ENCODE measurements around the gene ATAD5. TPM values are rescaled to one million over a fixed set of nuclear protein-coding genes. Genes with fewer than 3 reads are reported as not detected.

Gene ATAD5
- polyA plus RNA-seq, 1 of the 3 experiments (the other 2 are of a cell fraction): 0.66 TPM

DNA sequence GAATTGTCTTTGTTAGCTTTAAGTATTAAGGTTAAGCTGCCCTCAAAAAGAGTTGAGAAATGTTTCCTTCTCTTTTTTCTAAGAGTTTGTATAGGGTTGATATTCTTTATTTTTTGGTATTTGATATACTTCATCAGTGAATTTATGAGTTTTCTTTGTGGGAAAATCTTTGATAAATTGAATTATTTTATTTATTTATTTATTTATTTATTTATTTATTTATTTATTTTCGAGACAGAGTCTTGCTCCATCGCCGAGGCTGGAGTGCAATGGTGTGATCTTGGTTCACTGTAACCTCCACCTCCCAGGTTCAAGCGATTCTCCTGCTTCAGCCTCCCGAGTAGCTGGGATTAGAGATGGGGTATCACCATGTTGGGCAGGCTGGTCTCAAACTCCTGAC, 54.4 kb downstream of the ATAD5 start:
- POLR2A ChIA-PET: no interaction called here
- CTCF ChIA-PET: no interaction called here
- no peaks in the 10 kb centered on the region for H4K20me1 ChIP-seq (ENCODE audit: insufficient read depth)

DNA sequence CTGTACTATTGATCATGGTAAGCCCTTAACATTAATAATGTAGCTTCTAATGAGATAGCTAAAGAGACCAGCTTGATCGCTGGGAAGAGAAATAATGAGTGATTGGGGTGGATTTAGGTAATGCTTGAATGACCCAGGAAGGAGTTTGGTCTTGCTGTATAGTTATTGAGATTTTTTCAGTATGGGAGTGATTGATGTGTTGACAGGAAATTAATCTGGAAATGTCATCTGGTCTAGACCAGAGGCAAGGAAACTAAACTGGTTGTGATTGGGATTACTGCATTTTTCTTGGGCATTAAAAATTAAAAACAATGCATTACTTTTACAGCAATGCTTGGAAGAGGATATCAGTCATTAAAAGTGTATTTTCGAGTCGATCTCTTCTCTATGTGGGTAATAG, 62.5 kb downstream of the ATAD5 start:
- Histone ChIP-seq H4K20me1 (ENCODE audit: insufficient read depth) (no peaks in the 10 kb centered on the region), H3K9me3 (no peaks in the 10 kb centered on the region), H3F3A (replicated peaks; ENCODE audit: insufficient read depth) (peaks cover 10% of the 10 kb centered on the region), H3K9ac (no peak overlapping the region), H3K4me2 (no peak overlapping the region), H3K36me3 (replicated peaks in 1 of 2; ENCODE audit: control insufficient read depth in 1 of 2, insufficient read depth in 2 of 2, low read length in 1 of 2) (peaks cover 13 to 35% of the 10 kb centered on the region in 2 experiments), H3K4me3 (ENCODE audit: low read depth in 2 of 2, low read length in 1 of 2) (no peak overlapping the region), H3K9me2 (no peaks in the 10 kb centered on the region), H2AFZ (ENCODE audit: low read depth) (no peak overlapping the region), H3K4me1 (ENCODE audit: control insufficient read depth in 1 of 2, insufficient read depth in 2 of 2, low read depth in 1 of 2, low read length in 1 of 2) (no peaks in the 10 kb centered on the region), H3K79me2 (ENCODE audit: insufficient read depth) (peaks cover 10% of the 10 kb centered on the region; the same call in 1 of the 2 replicates), H3K27me3 (ENCODE audit: insufficient read depth) (no peaks in the 10 kb centered on the region), H3K27ac (ENCODE audit: low read depth in 2 of 2, low read length in 1 of 2) (no peak overlapping the region)
- CTCF ChIA-PET: interaction anchor here (0.6 kb wide), 1 partner anchor 23 kb away, joined by 4 read pairs; no protein-coding TSS in a partner anchor
- POLR2A ChIA-PET: no interaction called here
- TF ChIP-seq, protein P1, sequence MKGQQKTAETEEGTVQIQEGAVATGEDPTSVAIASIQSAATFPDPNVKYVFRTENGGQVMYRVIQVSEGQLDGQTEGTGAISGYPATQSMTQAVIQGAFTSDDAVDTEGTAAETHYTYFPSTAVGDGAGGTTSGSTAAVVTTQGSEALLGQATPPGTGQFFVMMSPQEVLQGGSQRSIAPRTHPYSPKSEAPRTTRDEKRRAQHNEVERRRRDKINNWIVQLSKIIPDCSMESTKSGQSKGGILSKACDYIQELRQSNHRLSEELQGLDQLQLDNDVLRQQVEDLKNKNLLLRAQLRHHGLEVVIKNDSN (IDR thresholded peaks at IDR 0.05; ENCODE audit: borderline replicate concordance, low read depth): no peak
- no peak for TF ChIP-seq GABPA (IDR thresholded peaks at IDR 0.05; ENCODE audit: low read depth)
- TF ChIP-seq, protein P2, sequence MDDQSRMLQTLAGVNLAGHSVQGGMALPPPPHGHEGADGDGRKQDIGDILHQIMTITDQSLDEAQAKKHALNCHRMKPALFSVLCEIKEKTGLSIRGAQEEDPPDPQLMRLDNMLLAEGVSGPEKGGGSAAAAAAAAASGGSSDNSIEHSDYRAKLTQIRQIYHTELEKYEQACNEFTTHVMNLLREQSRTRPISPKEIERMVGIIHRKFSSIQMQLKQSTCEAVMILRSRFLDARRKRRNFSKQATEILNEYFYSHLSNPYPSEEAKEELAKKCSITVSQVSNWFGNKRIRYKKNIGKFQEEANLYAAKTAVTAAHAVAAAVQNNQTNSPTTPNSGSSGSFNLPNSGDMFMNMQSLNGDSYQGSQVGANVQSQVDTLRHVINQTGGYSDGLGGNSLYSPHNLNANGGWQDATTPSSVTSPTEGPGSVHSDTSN (IDR thresholded peaks at IDR 0.05): no peak
- no peak for TF ChIP-seq REST (IDR thresholded peaks at IDR 0.05; ENCODE audit: low read depth, low read length)
- no peak for TF ChIP-seq RCOR1 (IDR thresholded peaks at IDR 0.05; ENCODE audit: low read length)
- no peak for TF ChIP-seq TAF1 (IDR thresholded peaks at IDR 0.05; ENCODE audit: borderline replicate concordance, low read depth, low read length)
- TF ChIP-seq GATA2 (CRISPR knock-in tag; IDR thresholded peaks at IDR 0.05): no peak
- TF ChIP-seq RAD21 (IDR thresholded peaks at IDR 0.05; ENCODE audit: low read length): no peak
- no peak for TF ChIP-seq ZBTB33 (IDR thresholded peaks at IDR 0.05; ENCODE audit: borderline replicate concordance, low read depth)
- TF ChIP-seq EP300 (IDR thresholded peaks at IDR 0.05; ENCODE audit: borderline replicate concordance in 1 of 2, low read depth in 1 of 2, low read length in 1 of 2): no peak
- no peak for TF ChIP-seq EZH2phosphoT487 (IDR thresholded peaks at IDR 0.05; ENCODE audit: borderline replicate concordance, low read depth)
- no peak for TF ChIP-seq SIN3A (IDR thresholded peaks at IDR 0.05; ENCODE audit: borderline replicate concordance, low read depth, low read length)
- TF ChIP-seq NFIC (IDR thresholded peaks at IDR 0.05; ENCODE audit: borderline replicate concordance): no peak
- DNase-seq: no peak
- WGBS (ENCODE audit: low lambda C conversion rate): 97% methylated on average over 3 of the region's 3 CpGs

More for the DNA sequence above, 54.4 kb downstream of the ATAD5 start:
- Histone ChIP-seq H3K79me2 (ENCODE audit: insufficient read depth) (no peaks in the 10 kb centered on the region), H3K4me2 (no peak overlapping the region), H3K4me3 (ENCODE audit: low read depth in 2 of 2, low read length in 1 of 2) (no peak overlapping the region), H2AFZ (ENCODE audit: low read depth) (no peak overlapping the region), H3K36me3 (replicated peaks in 1 of 2; ENCODE audit: control insufficient read depth in 1 of 2, insufficient read depth in 2 of 2, low read length in 1 of 2) (peaks cover 2 to 37% of the 10 kb centered on the region in 2 experiments), H3F3A (replicated peaks; ENCODE audit: insufficient read depth) (peaks cover 3% of the 10 kb centered on the region), H3K27me3 (ENCODE audit: insufficient read depth) (no peaks in the 10 kb centered on the region), H3K9ac (no peak overlapping the region), H3K9me3 (no peaks in the 10 kb centered on the region), H3K9me2 (no peaks in the 10 kb centered on the region), H3K27ac (ENCODE audit: low read depth in 2 of 2, low read length in 1 of 2) (no peak overlapping the region), H3K4me1 (ENCODE audit: control insufficient read depth in 1 of 2, insufficient read depth in 2 of 2, low read depth in 1 of 2, low read length in 1 of 2) (no peaks in the 10 kb centered on the region)
- no peak for DNase-seq
- TF ChIP-seq EZH2phosphoT487 (IDR thresholded peaks at IDR 0.05; ENCODE audit: borderline replicate concordance, low read depth) (no peak), EP300 (IDR thresholded peaks at IDR 0.05; ENCODE audit: borderline replicate concordance in 1 of 2, low read depth in 1 of 2, low read length in 1 of 2) (no peak), YY1 (IDR thresholded peaks at IDR 0.05; ENCODE audit: low read depth) (no peak), POLR2AphosphoS5 (IDR thresholded peaks at IDR 0.05; ENCODE audit: low read depth, low read length) (no peak)
- WGBS (ENCODE audit: low lambda C conversion rate): 97% methylated on average over 5 of the region's 5 CpGs

All from SK-N-SH (cell line).